GM21529 (cell line): ENCODE data around the gene NAGLU.
A peak's percentile ranks its signal among the peaks of the same experiment; 100 is the strongest.
"Not testable (repeated sequence)": the region's sequence is repeated elsewhere in the genome, so short reads cannot be mapped to it uniquely, and the experiment has no call there.

Experiments used
- ATAC-seq: cut with Tn5 transposase; IDR thresholded peaks from one replicate; pipeline ENCODE4 v1.9.1; 2021; ENCODE audit not compliant: unreplicated experiment

NAGLU gene

GRCh38 chr17:42543190-42544079 is 7.4 kb downstream of the NAGLU start:
- no peak for ATAC-seq

GRCh38 chr17:42544874-42545283 is 8.8 kb downstream of the NAGLU start:
- no peak for ATAC-seq

- not testable (repeated sequence) for ATAC-seq
Observed at GRCh38 chr17:42545755-42546505, 9.9 kb downstream of the NAGLU start.

- ATAC-seq: no peak
Observed at GRCh38 chr17:42547001-42547461, 11.0 kb downstream of the NAGLU start.

GRCh38 chr17:42547698-42548069 is 11.6 kb downstream of the NAGLU start:
- no peak for ATAC-seq

- peak; percentile 74 for ATAC-seq
Observed at GRCh38 chr17:42548070-42548837, 12.2 kb downstream of the NAGLU start.

GRCh38 chr17:42548993-42549755 is 13.1 kb downstream of the NAGLU start:
- no peak for ATAC-seq

- ATAC-seq: not testable (repeated sequence)
Observed at GRCh38 chr17:42552736-42553135, 16.7 kb downstream of the NAGLU start, which contains the start of gene HSD17B1. TSS of gene HSD17B1 (plus strand) at chr17:42552923. CDS start at chr17:42552934, 11 bp downstream.

- no peak for ATAC-seq
Observed at GRCh38 chr17:42553161-42553818, 17.2 kb downstream of the NAGLU start.

GRCh38 chr17:42553866-42554249 is 17.8 kb downstream of the NAGLU start:
- ATAC-seq: no peak

- peak; percentile 76 for ATAC-seq
Observed at GRCh38 chr17:42554250-42555121, 18.4 kb downstream of the NAGLU start.

GRCh38 chr17:42555122-42555622 is 19.1 kb downstream of the NAGLU start:
- no peak for ATAC-seq

- ATAC-seq: not testable (repeated sequence)
Observed at GRCh38 chr17:42555961-42556617, 20.0 kb downstream of the NAGLU start.

- ATAC-seq: no peak
Observed at GRCh38 chr17:42559075-42559474, 23.0 kb downstream of the NAGLU start.

- no peak for ATAC-seq
Observed at GRCh38 chr17:42560246-42560645, 24.2 kb downstream of the NAGLU start.

- ATAC-seq: no peak
Observed at GRCh38 chr17:42561897-42562387, 25.9 kb downstream of the NAGLU start, which contains the start of gene COASY. TSS of gene COASY (plus strand) at chr17:42562148. CDS start at chr17:42562623, 475 bp downstream.

- no peak for ATAC-seq
Observed at GRCh38 chr17:42562388-42563142, 26.5 kb downstream of the NAGLU start.
